HG03139 (cell line): ENCODE results near the gene ADPRH.
"Not testable (repeated sequence)": the region's sequence is repeated elsewhere in the genome, so short reads cannot be mapped to it uniquely, and the experiment has no call there.

Experiments used
- ATAC-seq: cut with Tn5 transposase; IDR thresholded peaks from one replicate; pipeline ENCODE4 v1.9.1; 2021; ENCODE audit not compliant: unreplicated experiment

ADPRH gene

GRCh38 chr3:119559441-119559963 lies 19.8 kb upstream of the ADPRH start, which contains the start of gene CD80:
Gene CD80, minus strand, starts transcription at chr3:119559614. Its CDS starts 1,886 bp downstream, at chr3:119557728.
- peak; percentile 57 for ATAC-seq

GRCh38 chr3:119560160-119560559 lies 19.1 kb upstream of the ADPRH start:
- ATAC-seq: no peak

GRCh38 chr3:119562307-119562961 lies 16.9 kb upstream of the ADPRH start:
- ATAC-seq: peak; percentile 54

GRCh38 chr3:119563334-119563733 lies 16.0 kb upstream of the ADPRH start:
- not testable (repeated sequence) for ATAC-seq

GRCh38 chr3:119569156-119569555 lies 10.1 kb upstream of the ADPRH start:
- no peak for ATAC-seq

GRCh38 chr3:119570229-119570628 lies 9.1 kb upstream of the ADPRH start:
- ATAC-seq: no peak

- ATAC-seq: no peak
Observed at GRCh38 chr3:119571230-119571629, 8.1 kb upstream of the ADPRH start.

GRCh38 chr3:119571688-119572087 lies 7.6 kb upstream of the ADPRH start:
- ATAC-seq: no peak

GRCh38 chr3:119575507-119575906 lies 3.8 kb upstream of the ADPRH start:
- ATAC-seq: no peak

GRCh38 chr3:119580067-119580760 lies 922 bp downstream of the ADPRH start:
- peak; percentile 80 for ATAC-seq

GRCh38 chr3:119582178-119582577 lies 2.9 kb downstream of the ADPRH start:
- no peak for ATAC-seq

GRCh38 chr3:119585208-119585607 lies 5.9 kb downstream of the ADPRH start:
- no peak for ATAC-seq

- no peak for ATAC-seq
Observed at GRCh38 chr3:119585856-119586570, 6.7 kb downstream of the ADPRH start.

- ATAC-seq: no peak
Observed at GRCh38 chr3:119586733-119587172, 7.5 kb downstream of the ADPRH start.

- no peak for ATAC-seq
Observed at GRCh38 chr3:119588112-119588511, 8.8 kb downstream of the ADPRH start.

- ATAC-seq: no peak
Observed at GRCh38 chr3:119589102-119589773, 9.9 kb downstream of the ADPRH start.

GRCh38 chr3:119590706-119591105 lies 11.4 kb downstream of the ADPRH start:
- ATAC-seq: no peak

- no peak for ATAC-seq
Observed at GRCh38 chr3:119592861-119593260, 13.6 kb downstream of the ADPRH start.

GRCh38 chr3:119594066-119594465 lies 14.8 kb downstream of the ADPRH start:
- no peak for ATAC-seq

- ATAC-seq: not testable (repeated sequence)
Observed at GRCh38 chr3:119594929-119595328, 15.6 kb downstream of the ADPRH start.
